ENCODE measurements around the gene CIROP. TPM values are rescaled to one million over a fixed set of nuclear protein-coding genes. Genes with fewer than 3 reads are reported as not detected.

The CIROP gene
- total RNA-seq, 4 donors from 2014 or later, result not detected

DNA sequence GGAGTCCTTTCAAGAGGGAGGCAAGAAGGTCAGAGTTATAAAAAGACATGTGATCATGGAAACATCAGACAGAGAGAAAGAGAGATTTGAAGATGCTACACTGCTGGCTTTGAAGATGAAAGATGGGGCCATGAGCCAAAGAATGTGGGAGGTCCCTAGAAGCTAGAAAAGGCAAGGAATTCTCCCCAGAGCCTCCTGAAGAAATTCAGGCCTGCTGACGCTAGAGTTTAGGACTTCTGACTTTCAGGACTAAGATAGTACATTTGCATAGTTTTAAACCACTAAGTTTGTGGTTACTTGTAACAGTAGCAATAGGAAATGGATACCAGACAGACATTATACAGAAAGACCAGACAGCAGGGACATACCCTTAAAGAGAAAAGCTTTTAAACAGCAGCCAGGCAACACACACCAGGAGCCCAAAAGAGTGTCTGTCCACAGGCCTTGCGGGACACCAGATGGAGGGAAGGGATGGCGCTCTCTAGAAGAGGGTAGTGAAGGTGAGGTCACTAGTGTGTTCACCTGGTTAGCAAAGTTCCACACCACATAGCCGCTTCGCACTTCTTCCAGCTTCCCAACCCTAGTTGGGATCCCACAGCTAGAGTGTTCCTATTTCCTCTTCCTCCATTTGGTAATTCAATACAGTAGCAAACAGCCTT lies 43.9 kb upstream of the CIROP start:
- Histone ChIP-seq H3K36me3 (no peaks in the 10 kb centered on the region), H3K9me3 (no peaks in the 10 kb centered on the region), H3K4me3 (no peak overlapping the region), H3K27ac (no peak overlapping the region), H3K4me1 (peaks cover 69% of the 10 kb centered on the region), H3K27me3 (no peaks in the 10 kb centered on the region)
- 93% methylated on average over 5 of the region's 5 CpGs for WGBS
- no peak for DNase-seq (ENCODE audit: low spot score in 2 of 2)
- TF ChIP-seq, protein P1, sequence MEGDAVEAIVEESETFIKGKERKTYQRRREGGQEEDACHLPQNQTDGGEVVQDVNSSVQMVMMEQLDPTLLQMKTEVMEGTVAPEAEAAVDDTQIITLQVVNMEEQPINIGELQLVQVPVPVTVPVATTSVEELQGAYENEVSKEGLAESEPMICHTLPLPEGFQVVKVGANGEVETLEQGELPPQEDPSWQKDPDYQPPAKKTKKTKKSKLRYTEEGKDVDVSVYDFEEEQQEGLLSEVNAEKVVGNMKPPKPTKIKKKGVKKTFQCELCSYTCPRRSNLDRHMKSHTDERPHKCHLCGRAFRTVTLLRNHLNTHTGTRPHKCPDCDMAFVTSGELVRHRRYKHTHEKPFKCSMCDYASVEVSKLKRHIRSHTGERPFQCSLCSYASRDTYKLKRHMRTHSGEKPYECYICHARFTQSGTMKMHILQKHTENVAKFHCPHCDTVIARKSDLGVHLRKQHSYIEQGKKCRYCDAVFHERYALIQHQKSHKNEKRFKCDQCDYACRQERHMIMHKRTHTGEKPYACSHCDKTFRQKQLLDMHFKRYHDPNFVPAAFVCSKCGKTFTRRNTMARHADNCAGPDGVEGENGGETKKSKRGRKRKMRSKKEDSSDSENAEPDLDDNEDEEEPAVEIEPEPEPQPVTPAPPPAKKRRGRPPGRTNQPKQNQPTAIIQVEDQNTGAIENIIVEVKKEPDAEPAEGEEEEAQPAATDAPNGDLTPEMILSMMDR (IDR thresholded peaks at IDR 0.05), result no peak

DNA sequence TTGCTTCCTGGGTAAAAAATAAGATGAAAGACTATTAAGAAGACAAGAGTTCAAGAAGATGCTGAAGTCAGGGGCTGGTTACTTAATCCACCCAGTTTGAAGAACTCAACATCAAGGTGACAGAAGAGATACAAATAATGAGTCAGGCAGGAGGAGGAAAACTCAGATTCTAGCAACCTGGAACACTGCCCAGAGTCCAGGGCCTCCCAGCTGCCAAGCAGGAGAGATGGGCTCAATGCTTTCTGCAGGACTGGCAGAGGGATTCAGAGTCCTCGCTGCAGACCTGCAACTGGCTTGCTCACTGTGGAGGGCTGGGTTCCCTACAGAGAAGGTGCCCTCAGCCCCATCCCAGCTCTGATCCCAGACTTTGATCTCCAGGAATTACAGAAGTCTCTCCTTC lies 42.9 kb upstream of the CIROP start:
- WGBS, result 100% methylated on average over 1 of the region's 1 CpG
- H3K4me1 ChIP-seq, result peaks cover 69% of the 10 kb centered on the region
- H3K27ac ChIP-seq, result no peak overlapping the region
- H3K4me3 ChIP-seq, result no peak overlapping the region
- no peaks in the 10 kb centered on the region for H3K36me3 ChIP-seq
- H3K27me3 ChIP-seq, result no peaks in the 10 kb centered on the region
- TF ChIP-seq EP300 (IDR thresholded peaks at IDR 0.05), result no peak
- TF ChIP-seq POLR2AphosphoS5 (IDR thresholded peaks at IDR 0.05), result no peak
- TF ChIP-seq, protein P1 (IDR thresholded peaks at IDR 0.05), result no peak
- TF ChIP-seq POLR2A (IDR thresholded peaks at IDR 0.05), result no peak
- DNase-seq (ENCODE audit: low spot score in 2 of 2), result no peak
- H3K9me3 ChIP-seq, result no peaks in the 10 kb centered on the region

DNA sequence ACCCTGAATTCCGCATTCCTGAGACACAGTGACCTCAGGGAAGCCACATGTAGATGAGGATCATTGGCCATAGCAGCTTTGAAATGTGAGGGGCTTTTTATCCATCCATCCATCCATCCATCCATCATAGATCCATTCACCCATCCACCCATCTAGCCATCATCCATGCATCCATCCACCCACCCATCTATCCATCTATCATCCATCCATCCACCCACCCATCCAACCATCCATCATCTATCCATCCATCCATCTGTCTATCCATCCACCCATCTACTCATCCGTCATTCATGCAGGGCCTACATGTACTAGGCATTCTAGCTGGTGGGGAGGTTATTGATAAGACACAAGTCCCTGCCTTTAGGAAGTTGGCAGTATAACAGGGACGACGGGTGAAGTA lies 42.2 kb upstream of the CIROP start:
- Histone ChIP-seq H3K4me1 (peaks cover 69% of the 10 kb centered on the region), H3K9me3 (no peaks in the 10 kb centered on the region), H3K27me3 (no peaks in the 10 kb centered on the region), H3K36me3 (no peaks in the 10 kb centered on the region), H3K27ac (peak overlapping the region; percentile 83), H3K4me3 (no peak overlapping the region)
- no peak for DNase-seq (ENCODE audit: low spot score in 2 of 2)
- WGBS, result 88% methylated on average over 4 of the region's 4 CpGs
- TF ChIP-seq, protein P1 (IDR thresholded peaks at IDR 0.05), result no peak
- no peak for TF ChIP-seq POLR2AphosphoS5 (IDR thresholded peaks at IDR 0.05)
- no peak for TF ChIP-seq POLR2A (IDR thresholded peaks at IDR 0.05)
- TF ChIP-seq EP300 (IDR thresholded peaks at IDR 0.05), result no peak

DNA sequence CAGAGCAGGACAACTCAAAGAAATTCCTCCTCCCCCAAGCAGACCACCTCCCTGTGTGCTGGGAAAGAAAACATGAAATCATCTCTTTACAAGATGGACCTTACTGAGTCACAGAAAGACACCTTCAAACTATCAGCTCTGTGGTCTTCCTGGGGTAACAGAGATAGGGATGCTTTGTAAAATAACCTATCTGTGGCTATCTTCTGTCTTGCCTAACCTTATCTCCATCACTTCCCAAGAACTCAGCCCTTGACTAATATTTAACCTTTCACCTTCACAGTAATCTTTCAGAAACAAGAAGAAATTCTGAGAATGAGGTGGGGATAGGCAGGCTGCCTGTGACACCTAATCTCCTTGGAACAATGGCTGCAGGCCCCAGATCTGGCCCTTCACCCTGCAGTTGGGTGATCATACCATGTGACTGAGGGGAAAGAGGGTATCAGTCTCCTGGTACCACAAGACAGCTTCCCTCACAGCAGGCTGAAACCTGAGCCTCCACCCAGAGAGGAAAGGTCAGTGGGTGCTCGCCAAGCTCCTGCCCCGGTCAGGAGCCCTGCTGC lies 41.6 kb upstream of the CIROP start:
- H3K27ac ChIP-seq, result peak overlapping the region; percentile 83
- H3K4me1 ChIP-seq, result peaks cover 70% of the 10 kb centered on the region

DNA sequence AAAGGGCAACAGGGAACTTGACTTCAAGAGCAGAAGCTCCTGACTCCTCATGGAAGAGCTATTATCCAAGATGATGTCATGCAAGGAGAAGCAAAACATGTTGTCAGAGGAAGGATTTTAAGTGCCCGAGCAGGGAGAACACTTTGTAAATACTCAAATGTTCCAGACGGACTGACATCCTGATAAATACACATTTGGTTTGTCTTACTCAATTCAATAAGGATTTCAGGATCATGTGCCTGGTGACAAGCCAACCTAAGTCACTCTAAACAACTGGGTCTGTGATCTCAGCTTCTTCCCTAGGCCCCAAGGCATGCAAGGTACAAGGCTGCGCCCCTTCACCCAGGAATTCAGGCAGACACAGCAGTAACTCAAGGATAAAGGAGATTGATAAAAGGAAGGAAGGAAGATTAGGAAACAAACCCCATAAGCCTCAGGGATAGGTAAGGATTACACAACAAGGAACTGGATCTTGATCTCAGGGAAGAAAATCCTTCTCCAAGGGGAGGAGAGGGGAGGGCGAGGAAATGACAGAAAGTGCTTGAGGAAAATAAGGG lies 41.1 kb upstream of the CIROP start:
- H3K36me3 ChIP-seq, result no peaks in the 10 kb centered on the region
- peaks cover 65% of the 10 kb centered on the region for H3K4me1 ChIP-seq
- DNase-seq (ENCODE audit: low spot score in 2 of 2), result no peak
- H3K9me3 ChIP-seq, result no peaks in the 10 kb centered on the region
- H3K4me3 ChIP-seq, result no peak overlapping the region
- H3K27ac ChIP-seq, result peak overlapping the region; percentile 83
- 62% methylated on average over 4 of the region's 4 CpGs for WGBS
- TF ChIP-seq POLR2AphosphoS5 (IDR thresholded peaks at IDR 0.05), result peak in 2 of 3 donors; percentile 54 to 84
- TF ChIP-seq, protein P1 (IDR thresholded peaks at IDR 0.05), result no peak
- no peaks in the 10 kb centered on the region for H3K27me3 ChIP-seq

More for the DNA sequence above, 41.6 kb upstream of the CIROP start:
- Histone ChIP-seq H3K36me3 (no peaks in the 10 kb centered on the region), H3K27me3 (no peaks in the 10 kb centered on the region), H3K9me3 (no peaks in the 10 kb centered on the region), H3K4me3 (no peak overlapping the region)
- no peak for DNase-seq (ENCODE audit: low spot score in 2 of 2)
- TF ChIP-seq POLR2A (IDR thresholded peaks at IDR 0.05) (no peak), EP300 (IDR thresholded peaks at IDR 0.05) (no peak), POLR2AphosphoS5 (IDR thresholded peaks at IDR 0.05) (no peak)
- TF ChIP-seq, protein P1 (IDR thresholded peaks at IDR 0.05), result no peak
- WGBS, result 95% methylated on average over 2 of the region's 2 CpGs

Data from suprapubic skin (tissue), 4 donors.